H1 (cell line): ENCODE data around the gene PODN. TPM values are rescaled to one million over a fixed set of nuclear protein-coding genes. Genes with fewer than 3 reads are reported as not detected.

Experiments used
- RFX5 ChIP-seq: IDR thresholded peaks from 2 replicates; pipeline ENCODE4 v1.6.1; 2011; ENCODE audit warnings: low read depth, low read length, improper control_type of control experiment, borderline replicate concordance
- SIX5 ChIP-seq: IDR thresholded peaks from 2 replicates; pipeline ENCODE4 v1.6.1; 2011; ENCODE audit warnings: mild to moderate bottlenecking, low read depth, low read length
- SP4 ChIP-seq: IDR thresholded peaks from 2 replicates; pipeline ENCODE4 v1.6.1; 2012; ENCODE audit warnings: low read length, inconsistent platforms
- polyA plus RNA-seq, 7 experiments: library from polyadenylated mRNA; depleted of rRNA in 3 of 7; stranded (reverse) in 5 of 7; unstranded in 2 of 7; fragments of >200 nt in 5 of 7; fragments of 200-250 nt in 2 of 7; gene quantifications; 1 replicate in 5 of 7; 2 replicates in 1 of 7; 4 replicates in 1 of 7; pipeline versions ENCODE4 v1.2.1 to v1.2.3, GENCODE V29; 2011 to 2013; ENCODE audit warnings: missing spikeins in 2 of 7, mixed read lengths in 2 of 7
- total RNA-seq: library from RNA; stranded (reverse); fragmentation: NEBNext Ultra II Directional; extraction: Animal tissue kit (Norgen Biotek cat#: 25700); gene quantifications from 2 replicates; pipeline ENCODE4 v1.2.1, GENCODE V29; 2021
- TF ChIP-seq, protein P1 (sequence below): fragments of 300-600 bp; sonication (generic); IDR thresholded peaks from 2 replicates; pipeline ENCODE4 v1.7.1; 2012; ENCODE audit warnings: low read length, moderate library complexity, mild to moderate bottlenecking, inconsistent platforms; ENCODE audit not compliant: insufficient replicate concordance
- TF ChIP-seq, protein P2 (sequence below): IDR thresholded peaks from 2 replicates; pipeline ENCODE4 v1.6.1; 2012; ENCODE audit warnings: inconsistent platforms

The PODN gene
- total and polyA plus RNA-seq, 2 of the 8 experiments (the other 6 are each of a cell fraction or from before 2014, with no cell fraction given) = 0.11 to 0.17 TPM

DNA sequence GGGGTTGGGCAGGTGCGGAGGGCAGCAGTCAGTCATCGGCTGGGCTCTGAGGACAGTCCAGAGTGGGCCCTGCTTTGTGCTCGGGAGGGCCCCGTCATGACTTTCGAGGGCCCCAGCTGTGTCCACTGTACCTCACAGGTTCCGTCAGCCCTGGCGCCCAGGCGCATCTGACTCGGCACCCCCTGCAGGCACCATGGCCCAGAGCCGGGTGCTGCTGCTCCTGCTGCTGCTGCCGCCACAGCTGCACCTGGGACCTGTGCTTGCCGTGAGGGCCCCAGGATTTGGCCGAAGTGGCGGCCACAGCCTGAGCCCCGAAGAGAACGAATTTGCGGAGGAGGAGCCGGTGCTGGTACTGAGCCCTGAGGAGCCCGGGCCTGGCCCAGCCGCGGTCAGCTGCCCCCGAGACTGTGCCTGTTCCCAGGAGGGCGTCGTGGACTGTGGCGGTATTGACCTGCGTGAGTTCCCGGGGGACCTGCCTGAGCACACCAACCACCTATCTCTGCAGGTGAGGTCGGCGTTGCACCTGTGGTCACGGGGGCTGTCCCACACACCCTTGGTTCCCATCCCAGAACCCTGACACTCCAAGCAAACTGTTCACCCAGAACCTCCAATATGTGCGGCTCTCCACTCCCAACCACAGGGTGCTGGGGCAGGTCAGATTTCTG is 7.8 kb downstream of the PODN start (continued):
- TF ChIP-seq, protein P1, sequence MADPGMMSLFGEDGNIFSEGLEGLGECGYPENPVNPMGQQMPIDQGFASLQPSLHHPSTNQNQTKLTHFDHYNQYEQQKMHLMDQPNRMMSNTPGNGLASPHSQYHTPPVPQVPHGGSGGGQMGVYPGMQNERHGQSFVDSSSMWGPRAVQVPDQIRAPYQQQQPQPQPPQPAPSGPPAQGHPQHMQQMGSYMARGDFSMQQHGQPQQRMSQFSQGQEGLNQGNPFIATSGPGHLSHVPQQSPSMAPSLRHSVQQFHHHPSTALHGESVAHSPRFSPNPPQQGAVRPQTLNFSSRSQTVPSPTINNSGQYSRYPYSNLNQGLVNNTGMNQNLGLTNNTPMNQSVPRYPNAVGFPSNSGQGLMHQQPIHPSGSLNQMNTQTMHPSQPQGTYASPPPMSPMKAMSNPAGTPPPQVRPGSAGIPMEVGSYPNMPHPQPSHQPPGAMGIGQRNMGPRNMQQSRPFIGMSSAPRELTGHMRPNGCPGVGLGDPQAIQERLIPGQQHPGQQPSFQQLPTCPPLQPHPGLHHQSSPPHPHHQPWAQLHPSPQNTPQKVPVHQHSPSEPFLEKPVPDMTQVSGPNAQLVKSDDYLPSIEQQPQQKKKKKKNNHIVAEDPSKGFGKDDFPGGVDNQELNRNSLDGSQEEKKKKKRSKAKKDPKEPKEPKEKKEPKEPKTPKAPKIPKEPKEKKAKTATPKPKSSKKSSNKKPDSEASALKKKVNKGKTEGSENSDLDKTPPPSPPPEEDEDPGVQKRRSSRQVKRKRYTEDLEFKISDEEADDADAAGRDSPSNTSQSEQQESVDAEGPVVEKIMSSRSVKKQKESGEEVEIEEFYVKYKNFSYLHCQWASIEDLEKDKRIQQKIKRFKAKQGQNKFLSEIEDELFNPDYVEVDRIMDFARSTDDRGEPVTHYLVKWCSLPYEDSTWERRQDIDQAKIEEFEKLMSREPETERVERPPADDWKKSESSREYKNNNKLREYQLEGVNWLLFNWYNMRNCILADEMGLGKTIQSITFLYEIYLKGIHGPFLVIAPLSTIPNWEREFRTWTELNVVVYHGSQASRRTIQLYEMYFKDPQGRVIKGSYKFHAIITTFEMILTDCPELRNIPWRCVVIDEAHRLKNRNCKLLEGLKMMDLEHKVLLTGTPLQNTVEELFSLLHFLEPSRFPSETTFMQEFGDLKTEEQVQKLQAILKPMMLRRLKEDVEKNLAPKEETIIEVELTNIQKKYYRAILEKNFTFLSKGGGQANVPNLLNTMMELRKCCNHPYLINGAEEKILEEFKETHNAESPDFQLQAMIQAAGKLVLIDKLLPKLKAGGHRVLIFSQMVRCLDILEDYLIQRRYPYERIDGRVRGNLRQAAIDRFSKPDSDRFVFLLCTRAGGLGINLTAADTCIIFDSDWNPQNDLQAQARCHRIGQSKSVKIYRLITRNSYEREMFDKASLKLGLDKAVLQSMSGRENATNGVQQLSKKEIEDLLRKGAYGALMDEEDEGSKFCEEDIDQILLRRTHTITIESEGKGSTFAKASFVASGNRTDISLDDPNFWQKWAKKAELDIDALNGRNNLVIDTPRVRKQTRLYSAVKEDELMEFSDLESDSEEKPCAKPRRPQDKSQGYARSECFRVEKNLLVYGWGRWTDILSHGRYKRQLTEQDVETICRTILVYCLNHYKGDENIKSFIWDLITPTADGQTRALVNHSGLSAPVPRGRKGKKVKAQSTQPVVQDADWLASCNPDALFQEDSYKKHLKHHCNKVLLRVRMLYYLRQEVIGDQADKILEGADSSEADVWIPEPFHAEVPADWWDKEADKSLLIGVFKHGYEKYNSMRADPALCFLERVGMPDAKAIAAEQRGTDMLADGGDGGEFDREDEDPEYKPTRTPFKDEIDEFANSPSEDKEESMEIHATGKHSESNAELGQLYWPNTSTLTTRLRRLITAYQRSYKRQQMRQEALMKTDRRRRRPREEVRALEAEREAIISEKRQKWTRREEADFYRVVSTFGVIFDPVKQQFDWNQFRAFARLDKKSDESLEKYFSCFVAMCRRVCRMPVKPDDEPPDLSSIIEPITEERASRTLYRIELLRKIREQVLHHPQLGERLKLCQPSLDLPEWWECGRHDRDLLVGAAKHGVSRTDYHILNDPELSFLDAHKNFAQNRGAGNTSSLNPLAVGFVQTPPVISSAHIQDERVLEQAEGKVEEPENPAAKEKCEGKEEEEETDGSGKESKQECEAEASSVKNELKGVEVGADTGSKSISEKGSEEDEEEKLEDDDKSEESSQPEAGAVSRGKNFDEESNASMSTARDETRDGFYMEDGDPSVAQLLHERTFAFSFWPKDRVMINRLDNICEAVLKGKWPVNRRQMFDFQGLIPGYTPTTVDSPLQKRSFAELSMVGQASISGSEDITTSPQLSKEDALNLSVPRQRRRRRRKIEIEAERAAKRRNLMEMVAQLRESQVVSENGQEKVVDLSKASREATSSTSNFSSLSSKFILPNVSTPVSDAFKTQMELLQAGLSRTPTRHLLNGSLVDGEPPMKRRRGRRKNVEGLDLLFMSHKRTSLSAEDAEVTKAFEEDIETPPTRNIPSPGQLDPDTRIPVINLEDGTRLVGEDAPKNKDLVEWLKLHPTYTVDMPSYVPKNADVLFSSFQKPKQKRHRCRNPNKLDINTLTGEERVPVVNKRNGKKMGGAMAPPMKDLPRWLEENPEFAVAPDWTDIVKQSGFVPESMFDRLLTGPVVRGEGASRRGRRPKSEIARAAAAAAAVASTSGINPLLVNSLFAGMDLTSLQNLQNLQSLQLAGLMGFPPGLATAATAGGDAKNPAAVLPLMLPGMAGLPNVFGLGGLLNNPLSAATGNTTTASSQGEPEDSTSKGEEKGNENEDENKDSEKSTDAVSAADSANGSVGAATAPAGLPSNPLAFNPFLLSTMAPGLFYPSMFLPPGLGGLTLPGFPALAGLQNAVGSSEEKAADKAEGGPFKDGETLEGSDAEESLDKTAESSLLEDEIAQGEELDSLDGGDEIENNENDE = no peak
- TF ChIP-seq SP4 (no peak), SIX5 (no peak), RFX5 (no peak)
- TF ChIP-seq, protein P2, sequence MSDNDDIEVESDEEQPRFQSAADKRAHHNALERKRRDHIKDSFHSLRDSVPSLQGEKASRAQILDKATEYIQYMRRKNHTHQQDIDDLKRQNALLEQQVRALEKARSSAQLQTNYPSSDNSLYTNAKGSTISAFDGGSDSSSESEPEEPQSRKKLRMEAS = no peak
